HT1080 (cell line): ENCODE data around the gene DIP2B. TPM values are rescaled to one million over a fixed set of nuclear protein-coding genes. Genes with fewer than 3 reads are reported as not detected.
A peak's percentile ranks its signal among the peaks of the same experiment; 100 is the strongest.
"Not testable (repeated sequence)": the region's sequence is repeated elsewhere in the genome, so short reads cannot be mapped to it uniquely, and the experiment has no call there.

Source experiments
- DNase-seq: peaks from one replicate; pipeline ENCODE4 v3.0.0-alpha.2; 2015; ENCODE audit warnings: low read depth
- total RNA-seq: library from RNA; depleted of rRNA; stranded (reverse); fragments of >200 nt; shearing (Covaris generic); gene quantifications from 2 replicates; pipeline ENCODE4 v1.2.3, GENCODE V29; 2014

The DIP2B gene
- total RNA-seq, 1 experiment from 2014 or later = 45.3 TPM

- no peak for DNase-seq
Measured at GRCh38 chr12:50672158-50672557, 167.4 kb downstream of the DIP2B start.

- no peak for DNase-seq
Measured at GRCh38 chr12:50676756-50677155, 172.0 kb downstream of the DIP2B start.

- no peak for DNase-seq
Measured at GRCh38 chr12:50677858-50678257, 173.1 kb downstream of the DIP2B start.

GRCh38 chr12:50678650-50679365 lies 174.0 kb downstream of the DIP2B start:
- DNase-seq = no peak

GRCh38 chr12:50679612-50680011 lies 174.8 kb downstream of the DIP2B start:
- DNase-seq = no peak

- DNase-seq = not testable (repeated sequence)
Measured at GRCh38 chr12:50681064-50681463, 176.3 kb downstream of the DIP2B start.

- DNase-seq = no peak
Measured at GRCh38 chr12:50685641-50686040, 180.9 kb downstream of the DIP2B start.

- DNase-seq = no peak
Measured at GRCh38 chr12:50686406-50686805, 181.6 kb downstream of the DIP2B start.

GRCh38 chr12:50686976-50687375 lies 182.2 kb downstream of the DIP2B start:
- DNase-seq = no peak

- no peak for DNase-seq
Measured at GRCh38 chr12:50689437-50689836, 184.7 kb downstream of the DIP2B start.

- DNase-seq = no peak
Measured at GRCh38 chr12:50690925-50691324, 186.1 kb downstream of the DIP2B start.

GRCh38 chr12:50695961-50696360 lies 191.2 kb downstream of the DIP2B start:
- no peak for DNase-seq

GRCh38 chr12:50696931-50697330 lies 192.1 kb downstream of the DIP2B start:
- DNase-seq = no peak

- DNase-seq = no peak
Measured at GRCh38 chr12:50699154-50699553, 194.4 kb downstream of the DIP2B start.

GRCh38 chr12:50699940-50700339 lies 195.2 kb downstream of the DIP2B start:
- DNase-seq = no peak

- no peak for DNase-seq
Measured at GRCh38 chr12:50706606-50707005, 201.8 kb downstream of the DIP2B start.

- DNase-seq = no peak
Measured at GRCh38 chr12:50707396-50707795, 202.6 kb downstream of the DIP2B start.

GRCh38 chr12:50708631-50709030 lies 203.8 kb downstream of the DIP2B start:
- DNase-seq = no peak

- DNase-seq = no peak
Measured at GRCh38 chr12:50711121-50711520, 206.3 kb downstream of the DIP2B start.

GRCh38 chr12:50715174-50715573 lies 210.4 kb downstream of the DIP2B start:
- DNase-seq = no peak

GRCh38 chr12:50718760-50719159 lies 214.0 kb downstream of the DIP2B start:
- no peak for DNase-seq

GRCh38 chr12:50720085-50720484 lies 215.3 kb downstream of the DIP2B start:
- peak; percentile 4 for DNase-seq

- no peak for DNase-seq
Measured at GRCh38 chr12:50720501-50720900, 215.7 kb downstream of the DIP2B start.

GRCh38 chr12:50723865-50724264 lies 219.1 kb downstream of the DIP2B start:
- DNase-seq = no peak
